ENCODE measurements around the gene CMIP. TPM values are rescaled to one million over a fixed set of nuclear protein-coding genes. Genes with fewer than 3 reads are reported as not detected.

Gene CMIP
- total and polyA plus RNA-seq, 3 donors from 2014 or later, result 34.9 to 72.5 (median 42.0) TPM

DNA sequence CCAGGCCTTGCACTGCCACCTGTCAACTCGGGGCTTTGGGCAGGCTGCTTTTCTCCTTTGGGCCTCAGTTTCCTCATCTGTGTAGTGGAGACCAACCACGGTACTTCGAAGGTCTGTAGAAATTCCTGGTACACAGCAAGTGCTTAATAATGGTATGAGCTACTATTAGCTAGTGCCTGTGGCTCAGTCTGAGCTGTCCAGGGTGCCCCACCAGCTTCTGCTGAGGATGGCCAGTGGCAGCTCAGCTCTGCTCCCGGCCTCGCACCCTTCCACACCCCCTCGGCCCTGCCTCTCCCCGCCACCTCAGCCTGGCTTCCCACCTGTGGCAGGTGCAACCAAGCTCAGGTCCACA, 308.2 kb downstream of the CMIP start:
- intact Hi-C loops (cut with DNase I; ENCODE audit: low total_unique reads), result no loop called here
- 89 to 91% methylated on average over 7 of the region's 7 CpGs for WGBS, 2 donors

DNA sequence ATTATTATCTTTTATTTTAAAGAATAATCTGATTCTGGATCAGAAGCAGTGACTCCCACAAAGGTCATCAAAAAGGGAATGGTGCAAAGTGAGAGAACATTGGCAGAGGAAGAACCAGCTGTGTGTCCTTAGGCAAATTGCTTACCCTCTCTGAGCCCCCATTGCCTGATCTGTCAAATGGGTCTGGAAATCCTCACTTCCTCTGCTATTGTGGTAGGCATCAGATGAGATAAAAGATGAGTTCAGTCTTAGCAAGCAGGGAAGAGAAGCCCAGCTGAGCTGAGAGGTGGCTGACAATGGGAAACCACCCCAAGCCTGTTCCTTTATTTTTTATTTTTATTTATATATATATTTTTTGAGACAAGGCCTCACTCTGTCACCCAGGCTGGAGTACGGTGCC, 310.2 kb downstream of the CMIP start:
- 79 to 92% methylated on average over 1 of the region's 1 CpG for WGBS, 2 donors
- Histone ChIP-seq H3K4me3 (no peak overlapping the region), H3K36me3 (ENCODE audit: low read depth, missing control alignments) (no peaks in the 10 kb centered on the region), H3K4me1 (no peaks in the 10 kb centered on the region), H3K27me3 (no peaks in the 10 kb centered on the region), H3K27ac (no peak overlapping the region), H3K9me3 (no peaks in the 10 kb centered on the region)
- intact Hi-C loops (cut with DNase I; ENCODE audit: low total_unique reads), result no loop called here
- DNase-seq, result no peak
- TF ChIP-seq, protein P1, sequence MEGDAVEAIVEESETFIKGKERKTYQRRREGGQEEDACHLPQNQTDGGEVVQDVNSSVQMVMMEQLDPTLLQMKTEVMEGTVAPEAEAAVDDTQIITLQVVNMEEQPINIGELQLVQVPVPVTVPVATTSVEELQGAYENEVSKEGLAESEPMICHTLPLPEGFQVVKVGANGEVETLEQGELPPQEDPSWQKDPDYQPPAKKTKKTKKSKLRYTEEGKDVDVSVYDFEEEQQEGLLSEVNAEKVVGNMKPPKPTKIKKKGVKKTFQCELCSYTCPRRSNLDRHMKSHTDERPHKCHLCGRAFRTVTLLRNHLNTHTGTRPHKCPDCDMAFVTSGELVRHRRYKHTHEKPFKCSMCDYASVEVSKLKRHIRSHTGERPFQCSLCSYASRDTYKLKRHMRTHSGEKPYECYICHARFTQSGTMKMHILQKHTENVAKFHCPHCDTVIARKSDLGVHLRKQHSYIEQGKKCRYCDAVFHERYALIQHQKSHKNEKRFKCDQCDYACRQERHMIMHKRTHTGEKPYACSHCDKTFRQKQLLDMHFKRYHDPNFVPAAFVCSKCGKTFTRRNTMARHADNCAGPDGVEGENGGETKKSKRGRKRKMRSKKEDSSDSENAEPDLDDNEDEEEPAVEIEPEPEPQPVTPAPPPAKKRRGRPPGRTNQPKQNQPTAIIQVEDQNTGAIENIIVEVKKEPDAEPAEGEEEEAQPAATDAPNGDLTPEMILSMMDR (IDR thresholded peaks at IDR 0.05), result no peak
- no peak for TF ChIP-seq POLR2A (IDR thresholded peaks at IDR 0.05)

More for the DNA sequence above, 308.2 kb downstream of the CMIP start:
- Histone ChIP-seq H3K27ac (no peak overlapping the region), H3K36me3 (ENCODE audit: low read depth, missing control alignments) (no peaks in the 10 kb centered on the region), H3K4me1 (no peaks in the 10 kb centered on the region), H3K4me3 (no peak overlapping the region), H3K27me3 (no peaks in the 10 kb centered on the region), H3K9me3 (no peaks in the 10 kb centered on the region)
- TF ChIP-seq, protein P1 (IDR thresholded peaks at IDR 0.05), result no peak
- no peak for TF ChIP-seq POLR2A (IDR thresholded peaks at IDR 0.05)
- no peak for DNase-seq

DNA sequence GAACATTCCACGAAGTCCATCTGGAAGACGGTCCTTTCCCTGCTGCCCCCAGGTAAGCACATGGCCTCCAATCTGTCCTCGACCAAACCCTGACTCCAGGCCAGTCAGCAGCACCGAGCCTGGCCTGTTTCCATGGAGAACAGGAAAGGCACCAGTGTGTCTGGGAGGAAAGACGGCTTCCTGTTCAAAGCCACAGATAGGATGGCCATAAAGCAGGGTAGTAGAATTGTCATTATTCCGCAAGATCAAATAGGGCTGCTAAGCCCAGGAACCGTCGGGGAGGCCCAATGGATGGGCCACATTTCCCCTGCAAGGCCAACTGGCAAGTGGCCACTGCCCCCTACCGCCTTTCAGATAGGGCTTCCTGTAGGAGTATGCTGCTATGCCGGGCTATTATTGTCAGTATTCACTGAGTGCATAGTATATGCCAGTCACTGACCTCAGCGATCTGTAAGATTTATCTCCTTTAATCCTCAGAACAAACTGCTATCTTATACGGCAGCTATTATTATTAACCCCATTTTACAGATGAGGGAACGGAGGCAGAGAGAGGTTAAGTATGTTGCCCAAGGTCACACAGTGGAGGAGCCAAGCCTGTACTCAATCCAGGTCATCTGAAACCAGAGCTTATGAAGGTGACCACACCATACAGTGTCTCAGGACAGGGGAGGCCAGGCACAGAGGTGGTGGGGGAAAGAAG, 311.5 kb downstream of the CMIP start:
- H3K27ac ChIP-seq, result no peak overlapping the region
- WGBS, 2 donors, result 51 to 54% methylated on average over 12 to 13 of the region's 13 CpGs
- DNase-seq, result no peak

DNA sequence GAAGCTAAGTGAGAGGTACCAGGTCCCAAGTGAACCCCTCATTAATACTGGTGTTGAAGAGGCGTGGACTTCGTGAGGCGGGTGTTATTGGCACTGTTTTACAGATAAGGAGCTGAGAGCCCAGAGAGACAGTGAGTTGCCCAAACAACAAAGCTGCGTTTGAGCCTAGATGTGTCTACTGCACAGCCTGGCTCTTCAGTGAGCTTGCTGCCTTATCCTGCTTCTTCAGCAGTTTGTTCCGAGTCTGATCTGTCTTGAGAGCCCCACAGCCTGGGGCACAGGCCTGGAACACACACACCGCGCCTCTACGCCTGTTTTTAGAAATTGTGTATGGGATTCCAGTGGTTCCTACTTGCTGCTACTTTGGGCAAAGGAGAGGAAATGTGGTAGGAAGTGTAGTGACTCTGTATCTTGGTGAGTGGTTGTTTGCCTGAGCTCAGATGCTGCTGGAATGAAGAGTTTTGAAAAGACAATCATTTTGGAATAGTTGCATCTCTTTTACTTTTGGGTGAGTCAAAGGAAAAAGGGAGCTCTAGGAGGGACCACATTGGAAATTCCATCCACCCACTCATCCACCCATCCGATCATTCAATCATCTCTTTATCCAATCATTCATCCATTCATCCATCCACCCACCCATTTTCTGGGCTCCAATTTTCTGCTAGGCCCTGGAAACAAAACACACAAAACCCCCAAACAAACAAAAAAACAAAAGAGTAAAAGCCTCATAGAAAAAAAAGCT, 312.2 kb downstream of the CMIP start:
- Histone ChIP-seq H3K36me3 (ENCODE audit: low read depth, missing control alignments) (no peaks in the 10 kb centered on the region), H3K27me3 (no peaks in the 10 kb centered on the region), H3K4me3 (no peak overlapping the region), H3K9me3 (no peaks in the 10 kb centered on the region), H3K4me1 (no peaks in the 10 kb centered on the region), H3K27ac (no peak overlapping the region)
- intact Hi-C loops (cut with DNase I; ENCODE audit: low total_unique reads), result no loop called here
- DNase-seq, result no peak
- TF ChIP-seq, protein P1 (IDR thresholded peaks at IDR 0.05), result no peak
- no peak for TF ChIP-seq POLR2A (IDR thresholded peaks at IDR 0.05)
- WGBS, 2 donors, result 76 to 79% methylated on average over 9 of the region's 9 CpGs

More for the DNA sequence above, 311.5 kb downstream of the CMIP start:
- TF ChIP-seq, protein P1 (IDR thresholded peaks at IDR 0.05), result no peak
- TF ChIP-seq POLR2A (IDR thresholded peaks at IDR 0.05), result no peak
- Histone ChIP-seq H3K27me3 (no peaks in the 10 kb centered on the region), H3K36me3 (ENCODE audit: low read depth, missing control alignments) (no peaks in the 10 kb centered on the region), H3K9me3 (no peaks in the 10 kb centered on the region), H3K4me3 (no peak overlapping the region), H3K4me1 (no peaks in the 10 kb centered on the region)
- intact Hi-C loops (cut with DNase I; ENCODE audit: low total_unique reads), result no loop called here
